GM06990 (cell line): ENCODE measurements around the gene CPEB3.
"Not testable (repeated sequence)": the region's sequence is repeated elsewhere in the genome, so short reads cannot be mapped to it uniquely, and the experiment has no call there.

Source experiments
- DNase-seq: peaks from one replicate; pipeline ENCODE4 v3.0.0-alpha.2; 2011; ENCODE audit not compliant: insufficient read length; ENCODE audit errors: extremely low read depth
- H3K27me3 ChIP-seq: replicated peaks from 2 replicates; pipeline ENCODE4 v1.6.0; 2011; ENCODE audit warnings: low read length; ENCODE audit not compliant: control insufficient read depth, insufficient read depth
- H3K36me3 ChIP-seq: 2 replicates; pipeline ENCODE4 v1.5.1; 2011; ENCODE audit warnings: low read length; ENCODE audit not compliant: control insufficient read depth, insufficient read depth
- H3K4me3 ChIP-seq: replicated peaks from 2 replicates; pipeline ENCODE4 v1.5.1; 2011; ENCODE audit warnings: low read depth, mild to moderate bottlenecking, control low read depth, low read length
- TF ChIP-seq, protein P1 (sequence below): IDR thresholded peaks from 2 replicates; pipeline ENCODE4 v1.5.1; 2011; ENCODE audit warnings: low read length, control low read depth, mild to moderate bottlenecking, inconsistent platforms; ENCODE audit not compliant: insufficient read depth, poor library complexity, severe bottlenecking

Gene CPEB3

GRCh38 chr10:92038949-92039348, 251.9 kb downstream of the CPEB3 start:
- DNase-seq: no peak
- TF ChIP-seq, protein P1, sequence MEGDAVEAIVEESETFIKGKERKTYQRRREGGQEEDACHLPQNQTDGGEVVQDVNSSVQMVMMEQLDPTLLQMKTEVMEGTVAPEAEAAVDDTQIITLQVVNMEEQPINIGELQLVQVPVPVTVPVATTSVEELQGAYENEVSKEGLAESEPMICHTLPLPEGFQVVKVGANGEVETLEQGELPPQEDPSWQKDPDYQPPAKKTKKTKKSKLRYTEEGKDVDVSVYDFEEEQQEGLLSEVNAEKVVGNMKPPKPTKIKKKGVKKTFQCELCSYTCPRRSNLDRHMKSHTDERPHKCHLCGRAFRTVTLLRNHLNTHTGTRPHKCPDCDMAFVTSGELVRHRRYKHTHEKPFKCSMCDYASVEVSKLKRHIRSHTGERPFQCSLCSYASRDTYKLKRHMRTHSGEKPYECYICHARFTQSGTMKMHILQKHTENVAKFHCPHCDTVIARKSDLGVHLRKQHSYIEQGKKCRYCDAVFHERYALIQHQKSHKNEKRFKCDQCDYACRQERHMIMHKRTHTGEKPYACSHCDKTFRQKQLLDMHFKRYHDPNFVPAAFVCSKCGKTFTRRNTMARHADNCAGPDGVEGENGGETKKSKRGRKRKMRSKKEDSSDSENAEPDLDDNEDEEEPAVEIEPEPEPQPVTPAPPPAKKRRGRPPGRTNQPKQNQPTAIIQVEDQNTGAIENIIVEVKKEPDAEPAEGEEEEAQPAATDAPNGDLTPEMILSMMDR: no peak
- Histone ChIP-seq H3K27me3 (no peaks in the 10 kb centered on the region), H3K4me3 (no peak overlapping the region), H3K36me3 (no peaks in the 10 kb centered on the region; the same call in 1 of the 2 replicates)

DNA sequence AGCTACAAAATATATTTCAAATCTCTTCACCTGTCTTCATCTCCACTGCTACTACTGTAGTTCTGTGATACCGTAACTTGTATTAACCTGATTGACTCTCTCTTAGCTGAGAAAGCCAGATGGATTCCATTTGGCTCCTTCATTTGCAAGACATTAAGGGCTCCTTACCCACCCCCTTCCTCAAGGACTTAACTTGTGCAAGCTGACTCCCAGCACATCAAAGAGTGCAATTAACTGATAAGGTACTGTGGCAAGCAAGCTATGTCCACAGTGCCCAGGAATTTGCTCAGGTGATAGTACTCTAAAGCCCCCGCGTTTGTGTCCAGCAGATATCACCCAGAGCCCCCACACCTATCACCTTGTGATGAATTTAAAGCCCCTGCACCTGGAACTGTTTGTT, 257.8 kb downstream of the CPEB3 start:
- H3K4me3 ChIP-seq, H3K36me3 ChIP-seq, DNase-seq, H3K27me3 ChIP-seq: not testable (repeated sequence)

- H3K36me3 ChIP-seq: peaks cover 7% of the 10 kb centered on the region
Measured at GRCh38 chr10:92031580-92031979, 259.3 kb downstream of the CPEB3 start.

DNA sequence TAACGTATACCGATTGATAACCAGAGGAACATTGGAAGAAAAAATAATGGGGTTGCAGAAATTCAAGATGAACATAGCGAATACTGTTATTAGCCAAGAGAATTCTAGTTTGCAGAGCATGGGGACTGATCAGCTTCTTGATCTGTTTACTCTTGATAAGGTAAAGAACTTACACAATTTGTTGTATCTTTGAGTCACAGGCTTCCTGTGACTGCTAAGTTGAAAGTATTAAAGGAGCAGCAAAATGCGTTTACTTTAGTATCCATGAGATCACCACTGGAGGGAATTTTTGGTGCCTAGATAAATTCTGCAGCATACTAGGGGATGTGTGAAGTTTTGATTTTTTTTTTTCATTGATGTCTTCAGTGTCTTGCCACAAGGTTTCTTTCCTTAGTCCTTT, 263.7 kb downstream of the CPEB3 start:
- Histone ChIP-seq H3K27me3 (no peaks in the 10 kb centered on the region), H3K36me3 (peaks cover 15% of the 10 kb centered on the region), H3K4me3 (no peak overlapping the region)
- DNase-seq: no peak
- TF ChIP-seq, protein P1: no peak

More at GRCh38 chr10:92031580-92031979, 259.3 kb downstream of the CPEB3 start:
- Histone ChIP-seq H3K4me3 (no peak overlapping the region), H3K27me3 (no peaks in the 10 kb centered on the region)
- TF ChIP-seq, protein P1: no peak
- DNase-seq: no peak

GRCh38 chr10:92025340-92025739, 265.5 kb downstream of the CPEB3 start:
- peaks cover 12% of the 10 kb centered on the region for H3K36me3 ChIP-seq
- H3K27me3 ChIP-seq, DNase-seq, H3K4me3 ChIP-seq: not testable (repeated sequence)

DNA sequence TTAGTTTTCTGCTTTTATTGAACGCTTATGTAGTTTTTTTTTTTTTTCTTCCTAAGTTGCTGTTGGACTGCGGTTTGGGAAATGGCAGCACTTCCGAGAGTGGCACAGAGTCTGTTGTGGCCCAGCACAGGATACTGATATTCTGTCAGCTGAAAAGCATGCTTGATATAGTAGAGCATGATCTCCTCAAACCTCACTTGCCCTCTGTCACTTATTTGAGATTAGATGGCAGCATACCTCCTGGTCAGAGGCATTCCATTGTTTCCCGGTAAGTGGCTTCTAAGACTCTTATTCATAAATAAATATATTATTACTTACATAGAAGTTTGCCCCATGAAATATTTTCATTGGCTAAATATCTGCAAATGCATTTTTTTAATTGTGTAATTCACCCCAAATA, 266.2 kb downstream of the CPEB3 start:
- TF ChIP-seq, protein P1: no peak
- Histone ChIP-seq H3K4me3 (no peak overlapping the region), H3K27me3 (no peaks in the 10 kb centered on the region), H3K36me3 (peaks cover 12% of the 10 kb centered on the region)
- no peak for DNase-seq

GRCh38 chr10:92014620-92015019, 276.3 kb downstream of the CPEB3 start:
- TF ChIP-seq, protein P1: no peak
- H3K4me3 ChIP-seq: no peak overlapping the region
- peaks cover 10% of the 10 kb centered on the region for H3K36me3 ChIP-seq
- H3K27me3 ChIP-seq: no peaks in the 10 kb centered on the region
- DNase-seq: no peak
